Tibial nerve (tissue), 4 donors: ENCODE data around the gene CRIP3.

Experiments used
- EP300 ChIP-seq, 2 donors: sonication (generic); formaldehyde crosslinking; IDR thresholded peaks; one replicate each; pipeline ENCODE4 v1.6.1; 2017; ENCODE audit warnings: antibody characterized with exemption in 2 of 2, mild to moderate bottlenecking in 1 of 2
- POLR2A ChIP-seq, 2 donors: fragments of 450-650 bp; IDR thresholded peaks; one replicate each; pipeline ENCODE4 v1.6.1; 2017; ENCODE audit warnings: antibody characterized with exemption in 2 of 2, mild to moderate bottlenecking in 2 of 2, moderate library complexity in 2 of 2
- TF ChIP-seq, protein P1 (sequence below), 5 experiments: fragments of 200-600 bp in 3 of 5; fragments of 450-650 bp in 2 of 5; sonication (generic) in 3 of 5; IDR thresholded peaks; one replicate each; pipeline ENCODE4 v1.5.1; 2016 to 2019; ENCODE audit warnings: antibody characterized with exemption in 5 of 5, mild to moderate bottlenecking in 3 of 5, moderate library complexity in 2 of 5

DNA sequence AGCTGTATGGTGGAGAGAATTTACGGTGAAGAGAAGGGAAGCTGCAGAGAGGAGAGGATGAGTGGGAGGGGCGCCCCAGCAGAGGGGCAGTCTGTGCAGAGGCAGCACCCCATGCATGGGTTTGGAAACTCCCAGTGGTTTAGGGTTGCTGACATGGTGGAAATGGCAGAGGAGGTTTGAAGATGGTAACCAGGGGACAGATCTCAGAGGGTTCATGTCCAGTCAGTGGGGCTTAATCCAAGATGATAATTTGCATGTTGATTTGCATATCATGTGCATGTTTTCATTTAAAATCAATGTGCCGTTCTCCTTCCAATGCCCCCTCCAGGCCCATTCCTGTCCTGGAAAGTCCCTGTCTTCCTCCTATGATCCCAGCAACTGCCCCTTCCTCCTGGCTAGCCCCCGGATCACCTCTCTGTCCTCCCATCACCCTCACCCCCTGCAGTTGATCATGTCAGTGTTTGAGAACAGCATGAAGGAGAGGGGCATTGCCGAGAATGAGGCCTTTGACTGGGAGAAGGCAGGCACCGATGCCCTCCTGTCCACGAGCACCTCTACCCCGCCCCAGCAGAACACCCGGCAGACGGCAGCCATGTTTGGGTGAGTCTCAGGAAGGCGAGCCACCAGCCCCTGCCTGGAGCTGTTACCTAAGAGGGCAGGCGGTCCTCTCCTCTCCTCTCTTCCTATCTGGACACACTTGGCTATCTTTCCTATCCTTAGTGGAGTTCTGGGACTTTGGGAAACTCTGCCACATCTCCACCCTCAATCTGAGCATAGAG is 51.1 kb downstream of the CRIP3 start:
- TF ChIP-seq EP300 (IDR thresholded peaks at IDR 0.05) = no peak
- no peak for TF ChIP-seq POLR2A (IDR thresholded peaks at IDR 0.05)
- TF ChIP-seq, protein P1, sequence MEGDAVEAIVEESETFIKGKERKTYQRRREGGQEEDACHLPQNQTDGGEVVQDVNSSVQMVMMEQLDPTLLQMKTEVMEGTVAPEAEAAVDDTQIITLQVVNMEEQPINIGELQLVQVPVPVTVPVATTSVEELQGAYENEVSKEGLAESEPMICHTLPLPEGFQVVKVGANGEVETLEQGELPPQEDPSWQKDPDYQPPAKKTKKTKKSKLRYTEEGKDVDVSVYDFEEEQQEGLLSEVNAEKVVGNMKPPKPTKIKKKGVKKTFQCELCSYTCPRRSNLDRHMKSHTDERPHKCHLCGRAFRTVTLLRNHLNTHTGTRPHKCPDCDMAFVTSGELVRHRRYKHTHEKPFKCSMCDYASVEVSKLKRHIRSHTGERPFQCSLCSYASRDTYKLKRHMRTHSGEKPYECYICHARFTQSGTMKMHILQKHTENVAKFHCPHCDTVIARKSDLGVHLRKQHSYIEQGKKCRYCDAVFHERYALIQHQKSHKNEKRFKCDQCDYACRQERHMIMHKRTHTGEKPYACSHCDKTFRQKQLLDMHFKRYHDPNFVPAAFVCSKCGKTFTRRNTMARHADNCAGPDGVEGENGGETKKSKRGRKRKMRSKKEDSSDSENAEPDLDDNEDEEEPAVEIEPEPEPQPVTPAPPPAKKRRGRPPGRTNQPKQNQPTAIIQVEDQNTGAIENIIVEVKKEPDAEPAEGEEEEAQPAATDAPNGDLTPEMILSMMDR (IDR thresholded peaks at IDR 0.05) = no peak
